Hepatocyte (in vitro differentiated cells): ENCODE results near the gene TTN.

ENCODE experiments used
- EZH2 ChIP-seq: fragments of 200-600 bp; sonication (generic); IDR thresholded peaks from 2 replicates; pipeline ENCODE4 v1.6.1; 2016; ENCODE audit warnings: antibody characterized with exemption, mild to moderate bottlenecking, borderline replicate concordance
- EZH2phosphoT487 ChIP-seq: fragments of 200-600 bp; sonication (generic); IDR thresholded peaks from one replicate; pipeline ENCODE4 v1.6.1; 2018; ENCODE audit warnings: antibody characterized with exemption, mild to moderate bottlenecking, low read depth, moderate library complexity; ENCODE audit not compliant: unreplicated experiment, severe bottlenecking
- TF ChIP-seq, protein P1 (sequence below): fragments of 200-600 bp; sonication (generic); IDR thresholded peaks from 2 replicates; pipeline ENCODE4 v1.5.1; 2016; ENCODE audit warnings: antibody characterized with exemption, mild to moderate bottlenecking; ENCODE audit not compliant: poor library complexity

DNA sequence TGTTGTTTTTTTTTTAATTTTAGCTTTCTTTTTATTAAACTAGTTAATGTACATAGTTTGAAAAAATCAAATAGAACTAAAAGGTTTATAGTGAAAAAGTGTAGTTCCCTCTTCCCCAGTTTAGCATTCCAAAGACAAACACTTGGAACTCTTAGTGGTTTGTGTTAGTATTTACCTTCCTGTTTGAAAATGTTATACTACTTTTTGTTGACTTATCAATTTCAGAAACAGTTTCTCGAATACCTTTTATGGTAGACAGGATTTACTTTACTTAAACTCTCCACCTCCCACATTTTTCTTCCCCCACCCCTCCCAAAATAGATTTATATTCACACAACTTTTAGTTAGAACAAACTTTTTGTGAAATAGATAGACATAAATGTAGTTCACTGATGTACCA is 300.3 kb downstream of the TTN start:
- TF ChIP-seq, protein P1, sequence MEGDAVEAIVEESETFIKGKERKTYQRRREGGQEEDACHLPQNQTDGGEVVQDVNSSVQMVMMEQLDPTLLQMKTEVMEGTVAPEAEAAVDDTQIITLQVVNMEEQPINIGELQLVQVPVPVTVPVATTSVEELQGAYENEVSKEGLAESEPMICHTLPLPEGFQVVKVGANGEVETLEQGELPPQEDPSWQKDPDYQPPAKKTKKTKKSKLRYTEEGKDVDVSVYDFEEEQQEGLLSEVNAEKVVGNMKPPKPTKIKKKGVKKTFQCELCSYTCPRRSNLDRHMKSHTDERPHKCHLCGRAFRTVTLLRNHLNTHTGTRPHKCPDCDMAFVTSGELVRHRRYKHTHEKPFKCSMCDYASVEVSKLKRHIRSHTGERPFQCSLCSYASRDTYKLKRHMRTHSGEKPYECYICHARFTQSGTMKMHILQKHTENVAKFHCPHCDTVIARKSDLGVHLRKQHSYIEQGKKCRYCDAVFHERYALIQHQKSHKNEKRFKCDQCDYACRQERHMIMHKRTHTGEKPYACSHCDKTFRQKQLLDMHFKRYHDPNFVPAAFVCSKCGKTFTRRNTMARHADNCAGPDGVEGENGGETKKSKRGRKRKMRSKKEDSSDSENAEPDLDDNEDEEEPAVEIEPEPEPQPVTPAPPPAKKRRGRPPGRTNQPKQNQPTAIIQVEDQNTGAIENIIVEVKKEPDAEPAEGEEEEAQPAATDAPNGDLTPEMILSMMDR, result no peak
- TF ChIP-seq EZH2phosphoT487 (no peak), EZH2 (no peak)
